B cell (primary cell): ENCODE results near the gene CNMD. TPM values are rescaled to one million over a fixed set of nuclear protein-coding genes. Genes with fewer than 3 reads are reported as not detected.

Source experiments
- ATAC-seq: fragments of 200-7000 bp; cut with Tn5 transposase; one replicate; pipeline ENCODE4 v1.10.0; 2021; ENCODE audit warnings: low read depth, mild to moderate bottlenecking, moderate number of reproducible peaks, moderate library complexity
- CTCF ChIA-PET: fragments of 350-600 bp; sonication (Branson Sonifier 250); formaldehyde crosslinking; loops from one replicate; lab custom pipeline; 2021; ENCODE audit warnings: antibody characterized with exemption, inconsistent platforms; lab: Charles Lee
- POLR2A ChIA-PET: fragments of 350-600 bp; sonication (Branson Sonifier 250); formaldehyde crosslinking; loops from one replicate; lab custom pipeline; 2021; ENCODE audit warnings: antibody characterized with exemption; lab: Charles Lee
- DNase-seq: peaks from one replicate; pipeline ENCODE4 v3.0.0; 2013
- H2AFZ ChIP-seq: 2 replicates; pipeline ENCODE4 v1.6.1; 2012; ENCODE audit warnings: mild to moderate bottlenecking, low read depth, low read length; ENCODE audit not compliant: insufficient read depth, poor library complexity, severe bottlenecking
- H3K27ac ChIP-seq, 2 donors: 1 replicate in 1 of 2; 2 replicates in 1 of 2; pipeline ENCODE4 v1.5.1; 2012 to 2013; ENCODE audit warnings: low read length in 2 of 2, mild to moderate bottlenecking in 2 of 2, moderate library complexity in 1 of 2
- H3K27me3 ChIP-seq, 4 experiments: fragments of 200-600 bp in 1 of 4; sonication (generic) in 1 of 4; replicated peaks in 1 of 4; 1 replicate in 2 of 4; 2 replicates in 2 of 4; pipeline versions ENCODE4 v1.6.1 to v1.7.0; 2013 to 2016; ENCODE audit warnings: low read length in 3 of 4, mild to moderate bottlenecking in 2 of 4, mixed read lengths in 1 of 4, moderate library complexity in 1 of 4; ENCODE audit not compliant: insufficient read depth in 4 of 4, control insufficient read depth in 3 of 4; ENCODE audit errors: control extremely low read depth in 1 of 4
- H3K36me3 ChIP-seq, 2 experiments: replicated peaks in 1 of 2; 1 replicate in 1 of 2; 2 replicates in 1 of 2; pipeline versions ENCODE4 v1.6.1 to v1.7.1; 2013; ENCODE audit warnings: low read length in 1 of 2; ENCODE audit not compliant: insufficient read depth in 2 of 2, control insufficient read depth in 1 of 2; ENCODE audit errors: control extremely low read depth in 1 of 2, extremely low read depth in 1 of 2
- H3K4me1 ChIP-seq, 2 donors: fragments of 200-600 bp in 1 of 2; sonication (generic) in 1 of 2; 1 replicate in 1 of 2; 2 replicates in 1 of 2; pipeline versions ENCODE4 v1.5.1 to v1.6.1; 2013 to 2017; ENCODE audit warnings: low read length in 2 of 2; ENCODE audit not compliant: control insufficient read depth in 2 of 2, insufficient read depth in 2 of 2
- H3K4me2 ChIP-seq: replicated peaks from 2 replicates; pipeline ENCODE3; 2012; ENCODE audit warnings: mild to moderate bottlenecking, low read depth, low read length; ENCODE audit not compliant: poor library complexity, severe bottlenecking
- H3K4me3 ChIP-seq, 5 experiments: fragments of 200-600 bp in 1 of 5; sonication (generic) in 1 of 5; 1 replicate in 3 of 5; 2 replicates in 2 of 5; pipeline versions ENCODE4 v1.5.1 to v1.7.0; 2011 to 2016; ENCODE audit warnings: low read length in 4 of 5, mild to moderate bottlenecking in 4 of 5, low read depth in 2 of 5, control low read depth in 1 of 5, moderate library complexity in 1 of 5; ENCODE audit not compliant: insufficient read depth in 1 of 5; ENCODE audit errors: control extremely low read depth in 1 of 5, extremely low read depth in 1 of 5
- H3K79me2 ChIP-seq: fragments of 200-600 bp; sonication (generic); one replicate; pipeline ENCODE4 v1.6.0; 2016; ENCODE audit warnings: low read length; ENCODE audit not compliant: control insufficient read depth, insufficient read depth
- H3K9ac ChIP-seq: fragments of 200-600 bp; sonication (generic); 2 replicates; pipeline ENCODE4 v1.6.1; 2017; ENCODE audit warnings: mild to moderate bottlenecking, low read length, moderate library complexity
- H3K9me3 ChIP-seq, 3 donors: one replicate each; pipeline versions ENCODE4 v1.6.1 to v1.7.1; 2013; ENCODE audit warnings: low read length in 2 of 3; ENCODE audit not compliant: control insufficient read depth in 2 of 3, insufficient read depth in 1 of 3; ENCODE audit errors: control extremely low read depth in 1 of 3
- H4K20me1 ChIP-seq: 2 replicates; pipeline ENCODE4 v1.6.0; 2012; ENCODE audit warnings: mild to moderate bottlenecking, low read length; ENCODE audit not compliant: insufficient read depth, control insufficient read depth, poor library complexity, severe bottlenecking
- H3K27ac Mint-ChIP-seq: one replicate; pipeline ENCODE4 v1.8.0; 2021; ENCODE audit warnings: mixed read lengths
- H3K27me3 Mint-ChIP-seq: one replicate; pipeline ENCODE4 v1.8.0; 2021; ENCODE audit warnings: mixed read lengths
- H3K4me1 Mint-ChIP-seq: one replicate; pipeline ENCODE4 v1.8.0; 2021; ENCODE audit warnings: mixed read lengths
- H3K4me3 Mint-ChIP-seq: one replicate; pipeline ENCODE4 v1.8.0; 2021; ENCODE audit warnings: mixed read lengths
- H3K9me3 Mint-ChIP-seq: one replicate; pipeline ENCODE4 v1.8.0; 2022; ENCODE audit warnings: mixed read lengths; ENCODE audit not compliant: insufficient read depth
- EZH2 ChIP-seq: IDR thresholded peaks from 2 replicates; pipeline ENCODE4 v1.6.1; 2012; ENCODE audit warnings: borderline replicate concordance, low read depth, mild to moderate bottlenecking, moderate library complexity, low read length; ENCODE audit not compliant: insufficient read depth, poor library complexity, severe bottlenecking
- WGBS: methylation state at CpG from one replicate; pipeline ENCODE4 v1.1.5; 2013; ENCODE audit warnings: missing lambda C conversion rate; ENCODE audit not compliant: insufficient coverage; 5-methylcytosine and 5-hydroxymethylcytosine counted together
- intact Hi-C: fragments of 100-400 bp; cut with micrococcal nuclease; formaldehyde crosslinking; loops from one replicate; pipeline ENCODE4 v1.10.0; 2022
- polyA plus RNA-seq: library from polyadenylated mRNA; depleted of rRNA; stranded (reverse); fragments of >200 nt; gene quantifications from 2 replicates; pipeline ENCODE4 v1.2.3, GENCODE V29; 2012
- total RNA-seq, 2 donors: library from RNA; stranded (reverse); fragments of 120-200 nt in 1 of 2; gene quantifications; 1 replicate in 1 of 2; 2 replicates in 1 of 2; pipeline versions ENCODE4 v1.2.3 to v1.2.4, GENCODE V29; 2013 to 2022
- TF ChIP-seq, protein P1 (sequence below): fragments of 200-600 bp; IDR thresholded peaks from one replicate; pipeline ENCODE4 v1.8.0; 2022; ENCODE audit warnings: antibody characterized with exemption, mild to moderate bottlenecking

CNMD gene
- total and polyA plus RNA-seq, 2 donors (not counting 1 experiment from before 2014, with no cell fraction given): not detected

DNA sequence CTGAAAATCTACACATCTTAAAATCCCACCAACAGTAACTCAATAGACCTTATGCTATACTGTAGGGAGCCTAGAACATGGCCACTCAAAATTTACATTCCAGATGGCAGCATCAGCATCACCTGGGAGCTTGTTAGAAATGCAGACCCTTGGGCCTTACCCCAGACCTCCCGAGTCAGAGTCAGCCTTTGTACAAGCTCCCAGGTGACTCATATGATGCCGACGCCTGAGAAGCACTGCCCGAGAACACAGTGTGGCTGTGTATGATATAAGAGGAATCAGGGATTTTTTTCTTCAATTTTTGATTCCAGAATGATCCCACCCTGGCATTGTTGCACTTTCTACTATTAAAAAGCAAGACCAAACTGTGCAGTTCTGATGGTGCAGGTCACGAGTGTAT is 35.9 kb upstream of the CNMD start:
- H3K4me2 ChIP-seq: no peak overlapping the region
- intact Hi-C loops: no loop called here
- no peaks in the 10 kb centered on the region for H4K20me1 ChIP-seq
- H3K36me3 ChIP-seq: no peaks in the 10 kb centered on the region
- H3K27me3 ChIP-seq: peaks cover 0 to 5% (median 0%) of the 10 kb centered on the region in 4 experiments
- peaks cover 3% of the 10 kb centered on the region for H3K9me3 Mint-ChIP-seq
- no peak overlapping the region for H3K27ac ChIP-seq
- no peaks in the 10 kb centered on the region for H3K4me1 ChIP-seq
- H3K9me3 ChIP-seq: peaks cover 0 to 3% (median 0%) of the 10 kb centered on the region in 3 donors
- DNase-seq (no peak), ATAC-seq (no peak)
- no peaks in the 10 kb centered on the region for H3K4me1 Mint-ChIP-seq
- no peak overlapping the region for H3K4me3 Mint-ChIP-seq
- H3K27ac Mint-ChIP-seq: no peak overlapping the region
- no peaks in the 10 kb centered on the region for H3K79me2 ChIP-seq
- H3K27me3 Mint-ChIP-seq: peaks cover 38% of the 10 kb centered on the region
- no peak overlapping the region for H3K9ac ChIP-seq
- H2AFZ ChIP-seq: no peak overlapping the region
- TF ChIP-seq, protein P1, sequence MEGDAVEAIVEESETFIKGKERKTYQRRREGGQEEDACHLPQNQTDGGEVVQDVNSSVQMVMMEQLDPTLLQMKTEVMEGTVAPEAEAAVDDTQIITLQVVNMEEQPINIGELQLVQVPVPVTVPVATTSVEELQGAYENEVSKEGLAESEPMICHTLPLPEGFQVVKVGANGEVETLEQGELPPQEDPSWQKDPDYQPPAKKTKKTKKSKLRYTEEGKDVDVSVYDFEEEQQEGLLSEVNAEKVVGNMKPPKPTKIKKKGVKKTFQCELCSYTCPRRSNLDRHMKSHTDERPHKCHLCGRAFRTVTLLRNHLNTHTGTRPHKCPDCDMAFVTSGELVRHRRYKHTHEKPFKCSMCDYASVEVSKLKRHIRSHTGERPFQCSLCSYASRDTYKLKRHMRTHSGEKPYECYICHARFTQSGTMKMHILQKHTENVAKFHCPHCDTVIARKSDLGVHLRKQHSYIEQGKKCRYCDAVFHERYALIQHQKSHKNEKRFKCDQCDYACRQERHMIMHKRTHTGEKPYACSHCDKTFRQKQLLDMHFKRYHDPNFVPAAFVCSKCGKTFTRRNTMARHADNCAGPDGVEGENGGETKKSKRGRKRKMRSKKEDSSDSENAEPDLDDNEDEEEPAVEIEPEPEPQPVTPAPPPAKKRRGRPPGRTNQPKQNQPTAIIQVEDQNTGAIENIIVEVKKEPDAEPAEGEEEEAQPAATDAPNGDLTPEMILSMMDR: no peak
- no peak for TF ChIP-seq EZH2
- ChIA-PET CTCF (no interaction called here), POLR2A (no interaction called here)
- no peak overlapping the region for H3K4me3 ChIP-seq
- 86% methylated on average over 2 of the region's 5 CpGs for WGBS

DNA sequence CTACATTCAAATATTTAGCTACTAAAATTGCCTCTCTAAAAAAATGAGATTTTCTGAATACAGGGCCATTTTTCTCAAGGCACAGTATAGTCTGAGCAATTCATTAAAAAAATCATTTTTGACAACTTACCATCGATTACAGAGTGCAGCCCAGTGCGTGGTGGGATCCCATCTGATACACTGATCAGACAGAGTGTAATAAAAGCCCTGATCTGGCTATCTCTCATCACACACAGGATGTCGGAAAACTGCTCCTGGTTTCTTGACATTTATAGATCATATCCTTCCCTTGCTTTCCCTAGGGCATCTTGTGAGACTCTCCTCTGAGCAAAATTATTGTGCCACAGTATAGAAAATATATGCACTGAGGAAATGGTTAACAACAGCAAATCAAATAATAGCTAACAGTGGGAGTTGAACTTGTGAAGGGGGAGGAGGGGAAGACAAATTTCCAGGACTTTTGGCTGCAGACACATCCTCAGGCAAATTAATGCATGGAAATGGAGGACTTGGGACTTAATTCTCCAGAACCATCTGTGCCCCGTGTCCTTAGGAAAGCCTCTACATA is 28.4 kb upstream of the CNMD start:
- Histone ChIP-seq H3K4me3 (no peak overlapping the region), H4K20me1 (no peaks in the 10 kb centered on the region), H3K9me3 (peaks cover 0 to 3% (median 0%) of the 10 kb centered on the region in 3 donors), H2AFZ (no peak overlapping the region), H3K4me1 (no peaks in the 10 kb centered on the region), H3K27ac (no peak overlapping the region), H3K27me3 (no peaks in the 10 kb centered on the region), H3K36me3 (no peaks in the 10 kb centered on the region), H3K79me2 (no peaks in the 10 kb centered on the region), H3K4me2 (no peak overlapping the region), H3K9ac (no peak overlapping the region)
- WGBS: 90% methylated on average over 3 of the region's 4 CpGs
- intact Hi-C loops: no loop called here
- DNase-seq (no peak), ATAC-seq (no peak)
- peaks cover 3% of the 10 kb centered on the region for H3K9me3 Mint-ChIP-seq
- H3K4me1 Mint-ChIP-seq: no peaks in the 10 kb centered on the region
- H3K27ac Mint-ChIP-seq: no peak overlapping the region
- H3K4me3 Mint-ChIP-seq: no peak overlapping the region
- H3K27me3 Mint-ChIP-seq: peaks cover 15% of the 10 kb centered on the region
- TF ChIP-seq, protein P1: no peak
- TF ChIP-seq EZH2: no peak
- ChIA-PET CTCF (no interaction called here), POLR2A (no interaction called here)
